Upper lobe of left lung (tissue), 4 donors: ENCODE results near the gene MRPS34.

Experiments
- CTCF ChIP-seq, 6 experiments: fragments of 450-650 bp in 4 of 6; fragments of 200-600 bp in 2 of 6; sonication (generic) in 2 of 6; IDR thresholded peaks; one replicate each; pipeline ENCODE4 v1.5.1; 2016 to 2019; ENCODE audit warnings: antibody characterized with exemption in 6 of 6
- EP300 ChIP-seq, 4 donors: sonication (generic); formaldehyde crosslinking; IDR thresholded peaks; one replicate each; pipeline ENCODE4 v1.5.1; 2017; ENCODE audit warnings: antibody characterized with exemption in 4 of 4, control low read depth in 2 of 4
- POLR2A ChIP-seq, 4 donors: fragments of 450-650 bp; IDR thresholded peaks; one replicate each; pipeline ENCODE4 v1.5.1; 2016 to 2017; ENCODE audit warnings: antibody characterized with exemption in 4 of 4, mild to moderate bottlenecking in 2 of 4
- POLR2AphosphoS5 ChIP-seq, 2 donors: sonication (generic); formaldehyde crosslinking; IDR thresholded peaks; one replicate each; pipeline ENCODE4 v1.5.1; 2017; ENCODE audit warnings: antibody characterized with exemption in 2 of 2

DNA sequence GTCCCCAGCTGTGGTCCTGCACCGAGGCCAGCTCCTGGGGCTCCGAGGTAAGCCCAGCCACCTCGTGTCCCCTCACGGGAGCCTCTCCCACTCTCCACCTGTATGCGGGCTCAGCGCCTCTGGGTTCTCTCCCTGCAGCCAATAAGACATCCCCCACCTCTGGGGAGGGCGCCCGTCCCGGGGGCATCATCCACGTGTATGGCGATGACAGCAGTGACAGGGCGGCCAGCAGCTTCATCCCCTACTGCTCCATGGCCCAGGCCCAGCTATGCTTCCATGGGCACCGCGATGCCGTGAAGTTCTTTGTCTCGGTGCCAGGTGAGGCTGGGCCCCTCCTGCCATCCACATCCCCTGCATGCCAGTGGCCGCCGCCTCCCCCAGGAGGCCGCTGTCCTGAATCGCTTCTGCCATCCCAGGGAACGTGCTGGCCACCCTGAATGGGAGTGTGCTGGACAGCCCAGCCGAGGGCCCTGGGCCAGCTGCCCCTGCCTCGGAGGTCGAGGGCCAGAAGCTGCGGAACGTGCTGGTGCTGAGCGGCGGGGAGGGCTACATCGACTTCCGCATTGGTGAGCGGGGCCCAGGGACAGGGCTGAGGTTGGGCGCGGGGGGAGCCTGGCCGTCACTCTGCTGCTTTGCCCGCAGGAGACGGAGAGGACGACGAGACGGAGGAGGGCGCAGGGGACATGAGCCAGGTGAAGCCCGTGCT, 4.7 kb downstream of the MRPS34 start:
- TF ChIP-seq POLR2AphosphoS5 (IDR thresholded peaks at IDR 0.05) (no peak), CTCF (IDR thresholded peaks at IDR 0.05) (no peak), POLR2A (IDR thresholded peaks at IDR 0.05) (no peak), EP300 (IDR thresholded peaks at IDR 0.05) (no peak)
